Measurements from ENCODE around the gene CNTNAP2.
"Not testable (repeated sequence)": the region's sequence is repeated elsewhere in the genome, so short reads cannot be mapped to it uniquely, and the experiment has no call there.

The CNTNAP2 gene

GRCh38 chr7:148458263-148458662 lies 2341.7 kb downstream of the CNTNAP2 start:
- H3K27me3 ChIP-seq, result no peaks in the 10 kb centered on the region

GRCh38 chr7:148461392-148462179 lies 2345.0 kb downstream of the CNTNAP2 start:
- Histone ChIP-seq H3K4me3 (ENCODE audit: low read depth, low read length) (no peak overlapping the region), H3K36me3 (no peaks in the 10 kb centered on the region), H3K27me3 (no peaks in the 10 kb centered on the region), H3K4me1 (no peaks in the 10 kb centered on the region), H3K9me3 (no peaks in the 10 kb centered on the region)
- TF ChIP-seq, protein P1, sequence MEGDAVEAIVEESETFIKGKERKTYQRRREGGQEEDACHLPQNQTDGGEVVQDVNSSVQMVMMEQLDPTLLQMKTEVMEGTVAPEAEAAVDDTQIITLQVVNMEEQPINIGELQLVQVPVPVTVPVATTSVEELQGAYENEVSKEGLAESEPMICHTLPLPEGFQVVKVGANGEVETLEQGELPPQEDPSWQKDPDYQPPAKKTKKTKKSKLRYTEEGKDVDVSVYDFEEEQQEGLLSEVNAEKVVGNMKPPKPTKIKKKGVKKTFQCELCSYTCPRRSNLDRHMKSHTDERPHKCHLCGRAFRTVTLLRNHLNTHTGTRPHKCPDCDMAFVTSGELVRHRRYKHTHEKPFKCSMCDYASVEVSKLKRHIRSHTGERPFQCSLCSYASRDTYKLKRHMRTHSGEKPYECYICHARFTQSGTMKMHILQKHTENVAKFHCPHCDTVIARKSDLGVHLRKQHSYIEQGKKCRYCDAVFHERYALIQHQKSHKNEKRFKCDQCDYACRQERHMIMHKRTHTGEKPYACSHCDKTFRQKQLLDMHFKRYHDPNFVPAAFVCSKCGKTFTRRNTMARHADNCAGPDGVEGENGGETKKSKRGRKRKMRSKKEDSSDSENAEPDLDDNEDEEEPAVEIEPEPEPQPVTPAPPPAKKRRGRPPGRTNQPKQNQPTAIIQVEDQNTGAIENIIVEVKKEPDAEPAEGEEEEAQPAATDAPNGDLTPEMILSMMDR (IDR thresholded peaks at IDR 0.05; ENCODE audit: low read depth, low read length), result no peak
- DNase-seq, result no peak

More at GRCh38 chr7:148458263-148458662, 2341.7 kb downstream of the CNTNAP2 start:
- Histone ChIP-seq H3K4me1 (no peaks in the 10 kb centered on the region), H3K9me3 (no peaks in the 10 kb centered on the region), H3K4me3 (ENCODE audit: low read depth, low read length) (no peak overlapping the region), H3K36me3 (no peaks in the 10 kb centered on the region)
- TF ChIP-seq, protein P1 (IDR thresholded peaks at IDR 0.05; ENCODE audit: low read depth, low read length), result no peak
- DNase-seq, result no peak

DNA sequence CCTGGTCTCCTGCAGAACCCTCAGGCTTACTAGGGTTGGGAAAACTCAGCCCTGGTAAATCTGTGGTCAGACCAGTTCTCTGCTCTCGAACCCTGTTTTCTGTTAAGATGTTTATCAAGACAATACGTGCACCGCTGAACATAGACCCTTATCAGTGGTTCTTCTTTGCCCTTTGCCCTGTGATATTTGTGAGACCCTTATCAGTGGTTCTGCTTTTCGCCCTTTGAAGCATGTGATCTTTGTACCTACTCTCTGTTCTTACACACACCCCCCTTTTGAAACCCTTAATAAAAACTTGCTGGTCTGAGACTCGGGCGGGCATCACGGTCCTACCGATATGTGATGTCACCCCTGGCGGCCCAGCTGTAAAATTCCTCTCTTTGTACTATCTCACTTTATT lies 2346.2 kb downstream of the CNTNAP2 start:
- not testable (repeated sequence) for H3K9me3 ChIP-seq, H3K36me3 ChIP-seq, DNase-seq

GRCh38 chr7:148463210-148463609 lies 2346.6 kb downstream of the CNTNAP2 start:
- TF ChIP-seq, protein P1 (IDR thresholded peaks at IDR 0.05; ENCODE audit: low read depth, low read length), result no peak
- no peak for DNase-seq
- H3K4me3 ChIP-seq (ENCODE audit: low read depth, low read length), result no peak overlapping the region
- no peaks in the 10 kb centered on the region for H3K4me1 ChIP-seq
- H3K36me3 ChIP-seq, result no peaks in the 10 kb centered on the region
- H3K9me3 ChIP-seq, result no peaks in the 10 kb centered on the region
- H3K27me3 ChIP-seq, result no peaks in the 10 kb centered on the region

More for the DNA sequence above, 2346.2 kb downstream of the CNTNAP2 start:
- not testable (repeated sequence) for H3K4me1 ChIP-seq; H3K27me3 ChIP-seq; H3K4me3 ChIP-seq (ENCODE audit: low read depth, low read length)

- Histone ChIP-seq H3K4me3 (ENCODE audit: low read depth, low read length) (no peak overlapping the region), H3K27me3 (no peaks in the 10 kb centered on the region), H3K36me3 (no peaks in the 10 kb centered on the region), H3K9me3 (no peaks in the 10 kb centered on the region), H3K4me1 (no peaks in the 10 kb centered on the region)
- DNase-seq, result no peak
- TF ChIP-seq, protein P1 (IDR thresholded peaks at IDR 0.05; ENCODE audit: low read depth, low read length), result no peak
Measured at GRCh38 chr7:148464947-148465346, 2348.3 kb downstream of the CNTNAP2 start.

DNA sequence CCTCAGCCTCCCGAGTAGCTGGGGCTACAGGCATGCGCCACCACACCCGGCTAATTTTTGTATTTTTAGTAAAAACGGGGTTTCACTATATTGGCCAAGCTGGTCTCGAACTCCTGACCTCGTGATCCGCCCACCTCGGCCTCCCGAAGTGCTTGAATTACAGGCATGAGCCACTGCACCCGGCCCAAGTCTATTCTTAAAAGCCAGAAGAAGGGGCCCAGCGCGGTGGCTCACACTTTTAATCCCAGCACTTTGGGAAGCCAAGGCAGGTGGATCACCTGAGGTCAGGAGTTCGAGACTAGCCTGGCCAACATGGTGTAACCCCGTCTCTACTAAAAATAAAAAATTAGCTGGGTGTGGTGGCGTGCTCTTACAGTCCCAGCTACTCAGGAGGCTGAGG lies 2348.8 kb downstream of the CNTNAP2 start:
- not testable (repeated sequence) for H3K9me3 ChIP-seq; H3K4me3 ChIP-seq (ENCODE audit: low read depth, low read length); H3K36me3 ChIP-seq; H3K4me1 ChIP-seq; H3K27me3 ChIP-seq; DNase-seq

GRCh38 chr7:148466120-148466519 lies 2349.5 kb downstream of the CNTNAP2 start:
- no peaks in the 10 kb centered on the region for H3K36me3 ChIP-seq
- H3K4me1 ChIP-seq, result no peaks in the 10 kb centered on the region
- TF ChIP-seq, protein P1 (IDR thresholded peaks at IDR 0.05; ENCODE audit: low read depth, low read length), result no peak
- no peak overlapping the region for H3K4me3 ChIP-seq (ENCODE audit: low read depth, low read length)
- H3K27me3 ChIP-seq, result no peaks in the 10 kb centered on the region
- no peak for DNase-seq
- H3K9me3 ChIP-seq, result no peaks in the 10 kb centered on the region
